Endothelial cell (in vitro differentiated cells): ENCODE data around the gene LTO1. TPM values are rescaled to one million over a fixed set of nuclear protein-coding genes. Genes with fewer than 3 reads are reported as not detected.
"Not testable (repeated sequence)": the region's sequence is repeated elsewhere in the genome, so short reads cannot be mapped to it uniquely, and the experiment has no call there.

ENCODE experiments used
- DNase-seq: peaks from one replicate; pipeline ENCODE4 v3.0.0; 2021; ENCODE audit warnings: low spot score
- H3K27ac Mint-ChIP-seq: one replicate; pipeline ENCODE4 v1.8.0; 2021; ENCODE audit warnings: mixed read lengths, inconsistent platforms; ENCODE audit not compliant: unreplicated experiment
- H3K27me3 Mint-ChIP-seq: one replicate; pipeline ENCODE4 v1.8.0; 2021; ENCODE audit warnings: mild to moderate bottlenecking, moderate library complexity, mixed read lengths, inconsistent platforms; ENCODE audit not compliant: unreplicated experiment
- H3K36me3 Mint-ChIP-seq: one replicate; pipeline ENCODE4 v1.8.0; 2021; ENCODE audit warnings: mild to moderate bottlenecking, low read depth, mixed read lengths, inconsistent platforms; ENCODE audit not compliant: unreplicated experiment
- H3K4me1 Mint-ChIP-seq: one replicate; pipeline ENCODE4 v1.8.0; 2021; ENCODE audit warnings: mild to moderate bottlenecking, mixed read lengths, inconsistent platforms; ENCODE audit not compliant: unreplicated experiment
- H3K4me3 Mint-ChIP-seq: one replicate; pipeline ENCODE4 v1.8.0; 2021; ENCODE audit warnings: mild to moderate bottlenecking, mixed read lengths, inconsistent platforms; ENCODE audit not compliant: unreplicated experiment
- H3K9me3 Mint-ChIP-seq: one replicate; pipeline ENCODE4 v1.8.0; 2021; ENCODE audit warnings: mixed read lengths, inconsistent platforms; ENCODE audit not compliant: unreplicated experiment
- CTCF ChIP-seq: fragments of 200-600 bp; sonication (generic); IDR thresholded peaks from one replicate; pipeline ENCODE4 v1.5.0; 2021; ENCODE audit warnings: antibody characterized with exemption; ENCODE audit not compliant: unreplicated experiment
- total RNA-seq: library from RNA; stranded (reverse); fragmentation: NEBNext Ultra II Directional; extraction: Animal tissue kit (Norgen Biotek cat#: 25700); gene quantifications from one replicate; pipeline ENCODE4 v1.2.1, GENCODE V29; 2021; ENCODE audit not compliant: unreplicated experiment

Gene LTO1
- total RNA-seq, 1 donor from 2014 or later = 23.3 TPM

- DNase-seq = no peak
- no peaks in the 10 kb centered on the region for H3K9me3 Mint-ChIP-seq
- no peak for TF ChIP-seq CTCF
- H3K4me3 Mint-ChIP-seq = no peak overlapping the region
- H3K36me3 Mint-ChIP-seq = no peaks in the 10 kb centered on the region
- no peaks in the 10 kb centered on the region for H3K4me1 Mint-ChIP-seq
- H3K27me3 Mint-ChIP-seq = no peaks in the 10 kb centered on the region
- H3K27ac Mint-ChIP-seq = no peak overlapping the region
These were observed 17.3 kb upstream of the LTO1 start for GRCh38 chr11:69692422-69692821.

GRCh38 chr11:69691463-69691862 lies 16.3 kb upstream of the LTO1 start:
- no peaks in the 10 kb centered on the region for H3K9me3 Mint-ChIP-seq
- DNase-seq = no peak
- H3K27ac Mint-ChIP-seq = no peak overlapping the region
- H3K4me1 Mint-ChIP-seq = no peaks in the 10 kb centered on the region
- no peak overlapping the region for H3K4me3 Mint-ChIP-seq
- no peaks in the 10 kb centered on the region for H3K27me3 Mint-ChIP-seq
- TF ChIP-seq CTCF = no peak
- no peaks in the 10 kb centered on the region for H3K36me3 Mint-ChIP-seq

GRCh38 chr11:69689484-69690319 lies 14.5 kb upstream of the LTO1 start:
- Mint-ChIP-seq H3K4me3 (no peak overlapping the region), H3K27ac (no peak overlapping the region), H3K9me3 (no peaks in the 10 kb centered on the region), H3K4me1 (no peaks in the 10 kb centered on the region), H3K36me3 (no peaks in the 10 kb centered on the region), H3K27me3 (no peaks in the 10 kb centered on the region)
- no peak for TF ChIP-seq CTCF
- no peak for DNase-seq

- not testable (repeated sequence) for H3K36me3 Mint-ChIP-seq, H3K27me3 Mint-ChIP-seq, H3K4me3 Mint-ChIP-seq, DNase-seq, H3K4me1 Mint-ChIP-seq, H3K27ac Mint-ChIP-seq, H3K9me3 Mint-ChIP-seq
These were observed 13.0 kb upstream of the LTO1 start for GRCh38 chr11:69687969-69688771.

- TF ChIP-seq CTCF = no peak
- Mint-ChIP-seq H3K36me3 (no peaks in the 10 kb centered on the region), H3K27me3 (no peaks in the 10 kb centered on the region), H3K9me3 (no peaks in the 10 kb centered on the region), H3K4me3 (no peak overlapping the region), H3K27ac (no peak overlapping the region), H3K4me1 (no peaks in the 10 kb centered on the region)
- no peak for DNase-seq
These were observed 11.7 kb upstream of the LTO1 start for GRCh38 chr11:69686856-69687255.
